ACC112 (cell line): Measurements from ENCODE around the gene HTR3C.
A peak's percentile ranks its signal among the peaks of the same experiment; 100 is the strongest.

ENCODE experiments used
- H2AFZ ChIP-seq: fragments of 200-600 bp; sonication (generic); one replicate; pipeline ENCODE4 v1.6.0; 2017; ENCODE audit warnings: antibody characterized with exemption, low read length; ENCODE audit not compliant: unreplicated experiment
- H3K27ac ChIP-seq: fragments of 200-600 bp; sonication (generic); 2 replicates; pipeline ENCODE4 v1.5.1; 2014; ENCODE audit warnings: low read depth, mild to moderate bottlenecking, antibody characterized with exemption, low read length, moderate library complexity
- H3K27me3 ChIP-seq: fragments of 200-600 bp; sonication (generic); 2 replicates; pipeline ENCODE4 v1.6.1; 2014; ENCODE audit warnings: mild to moderate bottlenecking, antibody characterized with exemption, low read length, moderate library complexity, mixed read lengths; ENCODE audit not compliant: insufficient read depth
- H3K36me3 ChIP-seq: fragments of 200-600 bp; sonication (generic); 2 replicates; pipeline ENCODE4 v1.6.1; 2016; ENCODE audit warnings: mild to moderate bottlenecking, antibody characterized with exemption, low read length, moderate library complexity, mixed read lengths; ENCODE audit not compliant: insufficient read depth
- H3K4me1 ChIP-seq: fragments of 200-600 bp; sonication (generic); one replicate; pipeline ENCODE4 v1.6.1; 2016; ENCODE audit warnings: low read length, mixed read lengths; ENCODE audit not compliant: insufficient read depth, unreplicated experiment, control insufficient read depth
- H3K4me3 ChIP-seq: fragments of 200-600 bp; sonication (generic); 2 replicates; pipeline ENCODE4 v1.5.1; 2014; ENCODE audit warnings: mild to moderate bottlenecking, low read depth, low read length
- H3K79me2 ChIP-seq: fragments of 200-600 bp; sonication (generic); one replicate; pipeline ENCODE4 v1.6.0; 2016; ENCODE audit warnings: low read length; ENCODE audit not compliant: control insufficient read depth, unreplicated experiment, insufficient read depth

Gene HTR3C

DNA sequence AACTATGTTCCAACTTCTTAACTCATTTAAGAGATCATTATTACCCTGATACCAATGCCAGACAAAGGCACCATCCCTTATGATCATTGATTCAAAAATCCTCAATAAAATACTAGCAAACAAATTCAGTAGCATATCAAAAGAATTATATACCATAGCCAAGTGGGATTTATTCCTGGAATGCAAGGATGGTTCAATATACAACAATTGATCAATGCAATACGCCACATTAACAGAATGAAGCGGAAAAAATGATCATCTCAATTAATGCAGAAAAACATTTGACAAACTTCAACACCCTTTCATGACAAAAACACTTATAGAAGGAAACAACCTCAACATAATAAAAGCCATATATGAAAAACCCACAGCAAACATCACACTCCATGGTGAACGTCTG, 39.4 kb downstream of the HTR3C start:
- Histone ChIP-seq H3K4me3 (no peak overlapping the region), H3K27ac (no peak overlapping the region), H3K27me3 (peaks cover 8% of the 10 kb centered on the region), H3K4me1 (peaks cover 4% of the 10 kb centered on the region), H3K79me2 (no peaks in the 10 kb centered on the region), H3K36me3 (no peaks in the 10 kb centered on the region), H2AFZ (no peak overlapping the region)

DNA sequence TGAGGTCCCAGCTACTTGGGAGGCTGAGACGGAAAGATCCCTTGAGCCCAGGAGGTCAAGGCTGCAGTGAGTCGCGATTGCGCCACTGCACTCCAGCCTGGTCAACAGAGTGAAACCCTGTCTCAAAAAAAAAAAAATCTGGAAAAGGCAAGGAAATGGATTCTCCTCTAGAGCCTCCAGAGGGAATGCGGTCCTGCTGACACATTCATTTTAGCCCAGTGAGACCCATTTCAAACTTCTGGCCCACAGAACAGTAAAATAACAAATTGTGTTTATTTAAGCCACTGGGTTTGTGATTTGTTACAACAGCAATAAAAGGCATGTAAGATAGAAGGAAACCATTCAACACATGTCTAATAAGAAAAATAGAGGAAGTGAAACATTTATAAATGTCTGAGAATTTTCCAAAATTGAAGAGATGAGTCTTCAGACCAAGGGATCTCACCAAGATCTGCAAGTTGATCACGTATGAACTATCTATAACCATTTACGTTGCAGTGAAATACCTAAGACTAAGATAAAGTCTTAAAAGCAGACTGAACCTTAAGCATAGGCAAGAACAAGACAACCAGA, 44.0 kb downstream of the HTR3C start, which contains the start of gene HTR3E:
HTR3E (plus strand) TSS at position 254 of the 573 bp plus-strand sequence. CDS start 466 bp downstream, outside the sequence.
- Histone ChIP-seq H3K27ac (peak within 1 kb of the TSS; percentile 13; the same call in 1 of the 2 replicates), H2AFZ (no peak within 1 kb of the TSS), H3K79me2 (no peaks in the 10 kb centered on the region)

DNA sequence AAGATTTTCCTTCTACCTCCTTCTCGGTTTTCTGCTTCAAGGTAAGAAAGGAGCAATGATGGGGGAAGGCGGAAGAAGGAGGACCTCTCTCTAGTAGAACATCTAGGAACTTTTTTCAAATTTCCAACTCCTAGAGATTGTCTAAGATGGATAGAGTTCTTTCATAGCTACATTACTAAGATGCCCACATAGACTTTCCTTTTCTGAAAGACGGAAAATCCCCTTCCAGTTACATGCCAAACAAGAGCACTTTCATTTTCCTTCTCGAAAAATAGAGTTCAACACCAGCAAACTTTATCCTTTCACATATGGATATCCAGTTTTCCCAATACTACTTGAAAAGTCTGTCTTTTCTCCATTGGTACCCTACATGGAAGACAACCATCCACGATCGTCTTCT, 44.7 kb downstream of the HTR3C start:
- Histone ChIP-seq H2AFZ (no peak overlapping the region), H3K27me3 (peaks cover 26% of the 10 kb centered on the region), H3K27ac (no peak overlapping the region; the same call in 1 of the 2 replicates), H3K4me3 (no peak overlapping the region), H3K4me1 (peaks cover 11% of the 10 kb centered on the region), H3K79me2 (no peaks in the 10 kb centered on the region), H3K36me3 (no peaks in the 10 kb centered on the region)

More for the DNA sequence above, 44.0 kb downstream of the HTR3C start, which contains the start of gene HTR3E:
- Histone ChIP-seq H3K4me1 (peaks cover 11% of the 10 kb centered on the region), H3K27me3 (peaks cover 26% of the 10 kb centered on the region), H3K36me3 (no peaks in the 10 kb centered on the region), H3K4me3 (no peak within 1 kb of the TSS)

DNA sequence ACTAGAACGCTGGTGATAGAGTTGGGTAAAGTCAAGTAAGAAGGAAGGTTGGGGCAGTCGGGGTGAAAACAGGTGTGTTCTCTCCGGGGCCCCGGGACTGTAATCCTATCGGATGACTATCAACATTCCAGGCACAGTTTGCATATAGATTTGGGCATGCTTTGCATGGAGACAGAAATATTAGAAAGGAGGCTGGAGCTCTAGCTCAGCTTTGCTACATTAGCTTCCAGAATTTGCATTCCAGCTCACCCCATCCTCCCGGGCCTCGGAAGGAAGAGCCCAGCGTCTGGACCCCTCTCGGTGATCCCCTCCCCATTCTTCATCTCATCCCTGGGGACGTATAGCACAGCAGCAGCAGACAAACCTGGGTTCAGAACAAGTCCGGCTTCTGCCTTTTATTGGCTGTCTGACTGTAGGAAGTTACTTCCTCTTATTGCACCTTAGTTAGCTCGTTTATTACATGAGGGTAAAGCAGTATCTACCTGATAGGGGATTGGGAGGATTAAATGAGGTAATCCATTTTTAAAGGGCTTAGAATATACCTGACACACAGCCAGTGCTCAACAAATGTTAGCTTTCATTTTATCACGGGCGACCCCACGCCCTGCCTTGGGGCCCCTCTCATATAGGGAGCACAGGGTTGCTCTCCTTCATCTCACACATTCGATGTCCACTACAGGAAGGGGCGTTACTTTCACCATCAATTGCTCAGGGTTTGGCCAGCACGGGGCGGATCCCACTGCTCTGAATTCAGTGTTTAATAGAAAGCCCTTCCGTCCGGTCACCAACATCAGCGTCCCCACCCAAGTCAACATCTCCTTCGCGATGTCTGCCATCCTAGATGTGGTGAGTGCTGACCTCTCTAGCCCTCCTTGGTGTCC, 47.2 kb downstream of the HTR3C start:
- H3K79me2 ChIP-seq: no peaks in the 10 kb centered on the region
- H3K27ac ChIP-seq: no peak overlapping the region
- H3K36me3 ChIP-seq: no peaks in the 10 kb centered on the region
- no peak overlapping the region for H2AFZ ChIP-seq
- peaks cover 11% of the 10 kb centered on the region for H3K4me1 ChIP-seq
- H3K27me3 ChIP-seq: peaks cover 18% of the 10 kb centered on the region
- H3K4me3 ChIP-seq: no peak overlapping the region
